Vagina (tissue), 2 donors: Measurements from ENCODE around the gene PRR5L.

Source experiments
- CTCF ChIP-seq, 3 experiments: fragments of 450-650 bp in 2 of 3; fragments of 200-600 bp in 1 of 3; sonication (generic) in 1 of 3; IDR thresholded peaks; one replicate each; pipeline ENCODE4 v1.5.1; 2017 to 2019; ENCODE audit warnings: antibody characterized with exemption in 3 of 3, mild to moderate bottlenecking in 2 of 3, moderate library complexity in 2 of 3
- POLR2A ChIP-seq, 2 donors: fragments of 450-650 bp; IDR thresholded peaks; one replicate each; pipeline ENCODE4 v1.6.1; 2017; ENCODE audit warnings: antibody characterized with exemption in 2 of 2, mild to moderate bottlenecking in 2 of 2, moderate library complexity in 2 of 2

- TF ChIP-seq CTCF (IDR thresholded peaks at IDR 0.05) (no peak), POLR2A (IDR thresholded peaks at IDR 0.05) (no peak)
Measured at GRCh38 chr11:36432093-36432469, 136.0 kb downstream of the PRR5L start.
